ENCODE results near the gene EIF4E1B. TPM values are rescaled to one million over a fixed set of nuclear protein-coding genes. Genes with fewer than 3 reads are reported as not detected.

The EIF4E1B gene
- total and polyA plus RNA-seq, 4 donors, result not detected

- no peak overlapping the region for H3K4me3 ChIP-seq (ENCODE audit: low read depth in 1 of 3, low read length in 3 of 3)
- TF ChIP-seq HNF4A (conservative IDR thresholded peaks at IDR 0.05), result no peak
- no peak for TF ChIP-seq YY1 (IDR thresholded peaks at IDR 0.05)
- TF ChIP-seq GABPA (IDR thresholded peaks at IDR 0.05 in 1 of 2, conservative IDR thresholded peaks at IDR 0.05 in 1 of 2), result no peak
- TF ChIP-seq TAF1 (conservative IDR thresholded peaks at IDR 0.05), result no peak
- no peak for TF ChIP-seq EGR1 (IDR thresholded peaks at IDR 0.05; ENCODE audit: low read depth in 2 of 2)
- TF ChIP-seq NR2F2 (IDR thresholded peaks at IDR 0.05), result no peak
- TF ChIP-seq HNF4G (IDR thresholded peaks at IDR 0.05), result no peak
- TF ChIP-seq ZBTB33 (IDR thresholded peaks at IDR 0.05), result no peak
- no peak for TF ChIP-seq JUND (IDR thresholded peaks at IDR 0.05)
- no peak for TF ChIP-seq MAX (IDR thresholded peaks at IDR 0.05)
- no peak for TF ChIP-seq FOXA1 (IDR thresholded peaks at IDR 0.05)
- TF ChIP-seq RXRA (IDR thresholded peaks at IDR 0.05), result no peak
- TF ChIP-seq SP1 (IDR thresholded peaks at IDR 0.05), result no peak
- H3K9me3 ChIP-seq (ENCODE audit: control insufficient read depth in 4 of 4, low read length in 3 of 4), result no peaks in the 10 kb centered on the region
- no peaks in the 10 kb centered on the region for H3K4me1 ChIP-seq (ENCODE audit: control insufficient read depth in 4 of 4, insufficient read depth in 4 of 4, low read length in 3 of 4)
- WGBS, result 91% methylated on average over 17 of the region's 17 CpGs
- no peaks in the 10 kb centered on the region for H3K36me3 ChIP-seq (ENCODE audit: control insufficient read depth in 4 of 4, insufficient read depth in 3 of 4, low read depth in 1 of 4, low read length in 3 of 4)
- DNase-seq (ENCODE audit: low spot score), result no peak
- H3K27ac ChIP-seq (ENCODE audit: low read depth in 1 of 2, low read length in 2 of 2), result no peak overlapping the region
- peaks cover 2 to 7% (median 3%) of the 10 kb centered on the region in 4 donors for H3K27me3 ChIP-seq (ENCODE audit: control insufficient read depth in 4 of 4, insufficient read depth in 4 of 4, low read length in 3 of 4)
- H3K9ac ChIP-seq (ENCODE audit: low read depth in 1 of 2, low read length in 2 of 2), result no peak overlapping the region
Observed at GRCh38 chr5:176674799-176675198, 44.3 kb downstream of the EIF4E1B start.

- H3K9me3 ChIP-seq (ENCODE audit: control insufficient read depth in 4 of 4, low read length in 3 of 4), result no peaks in the 10 kb centered on the region
- no peak overlapping the region for H3K27ac ChIP-seq (ENCODE audit: low read depth in 1 of 2, low read length in 2 of 2)
- TF ChIP-seq TAF1 (conservative IDR thresholded peaks at IDR 0.05) (no peak), REST (IDR thresholded peaks at IDR 0.05) (no peak)
- 80% methylated on average over 19 of the region's 19 CpGs for WGBS
- peaks cover 2 to 12% (median 5%) of the 10 kb centered on the region in 4 donors for H3K27me3 ChIP-seq (ENCODE audit: control insufficient read depth in 4 of 4, insufficient read depth in 4 of 4, low read length in 3 of 4)
- DNase-seq (ENCODE audit: low spot score), result no peak
- no peak overlapping the region for H3K4me3 ChIP-seq (ENCODE audit: low read depth in 1 of 3, low read length in 3 of 3)
- no peaks in the 10 kb centered on the region for H3K36me3 ChIP-seq (ENCODE audit: control insufficient read depth in 4 of 4, insufficient read depth in 3 of 4, low read depth in 1 of 4, low read length in 3 of 4)
- H3K4me1 ChIP-seq (ENCODE audit: control insufficient read depth in 4 of 4, insufficient read depth in 4 of 4, low read length in 3 of 4), result no peaks in the 10 kb centered on the region
- no peak overlapping the region for H3K9ac ChIP-seq (ENCODE audit: low read depth in 1 of 2, low read length in 2 of 2)
Observed at GRCh38 chr5:176675676-176676360, 45.3 kb downstream of the EIF4E1B start.

Measured in liver (tissue), 9 donors.